H1 (cell line): ENCODE results near the gene BLNK.

Source experiments
- ATF3 ChIP-seq: IDR thresholded peaks from 2 replicates; pipeline ENCODE4 v1.6.1; 2011; ENCODE audit warnings: low read depth, mild to moderate bottlenecking, low read length; ENCODE audit not compliant: insufficient read depth
- CBX5 ChIP-seq: fragments of 300-800, 300-1000 bp; sonication (generic); IDR thresholded peaks from 2 replicates; pipeline ENCODE4 v1.7.1; 2016; ENCODE audit warnings: antibody characterized with exemption, low read length, low read depth
- CTCF ChIP-seq, 3 experiments: IDR thresholded peaks; 1 replicate in 2 of 3; 2 replicates in 1 of 3; pipeline versions ENCODE4 v1.5.1 to v1.6.1; 2011; ENCODE audit warnings: low read length in 3 of 3, mild to moderate bottlenecking in 3 of 3, inconsistent platforms in 2 of 3, low read depth in 1 of 3, moderate library complexity in 1 of 3; ENCODE audit not compliant: insufficient read depth in 1 of 3; ENCODE audit errors: control extremely low read depth in 1 of 3
- MAX ChIP-seq: IDR thresholded peaks from 2 replicates; pipeline ENCODE4 v1.6.1; 2012; ENCODE audit warnings: inconsistent platforms
- POLR2A ChIP-seq, 2 experiments: IDR thresholded peaks; 1 replicate in 1 of 2; 2 replicates in 1 of 2; pipeline ENCODE4 v1.6.1; 2011; ENCODE audit warnings: low read depth in 2 of 2, low read length in 2 of 2, mild to moderate bottlenecking in 2 of 2; ENCODE audit errors: control extremely low read depth in 1 of 2
- RAD21 ChIP-seq, 2 experiments: IDR thresholded peaks in 1 of 2; conservative IDR thresholded peaks in 1 of 2; 2 replicates each; pipeline ENCODE4 v1.6.1; 2011; ENCODE audit warnings: low read depth in 2 of 2, low read length in 2 of 2, improper control_type of control experiment in 1 of 2, inconsistent platforms in 1 of 2, mild to moderate bottlenecking in 1 of 2, moderate library complexity in 1 of 2
- SIN3A ChIP-seq, 2 experiments: IDR thresholded peaks in 1 of 2; conservative IDR thresholded peaks in 1 of 2; 2 replicates each; pipeline ENCODE4 v1.6.1; 2011 to 2012; ENCODE audit warnings: low read length in 2 of 2, improper control_type of control experiment in 1 of 2, low read depth in 1 of 2, mild to moderate bottlenecking in 1 of 2
- SP1 ChIP-seq: IDR thresholded peaks from 2 replicates; pipeline ENCODE4 v1.6.1; 2011; ENCODE audit warnings: low read depth, low read length
- SP2 ChIP-seq: IDR thresholded peaks from 2 replicates; pipeline ENCODE4 v1.6.1; 2012; ENCODE audit warnings: mild to moderate bottlenecking, low read length, inconsistent platforms

- TF ChIP-seq MAX (no peak), CBX5 (no peak), CTCF (IDR thresholded peaks at IDR 0.05; ENCODE audit: control extremely low read depth in 1 of 3, insufficient read depth in 1 of 3, low read depth in 1 of 3, low read length in 3 of 3) (no peak), POLR2A (IDR thresholded peaks at IDR 0.05; ENCODE audit: control extremely low read depth in 1 of 2, low read depth in 2 of 2, low read length in 2 of 2) (no peak), SP2 (no peak), SIN3A (conservative IDR thresholded peaks at IDR 0.05 in 1 of 2, IDR thresholded peaks at IDR 0.05 in 1 of 2; ENCODE audit: low read depth in 1 of 2, low read length in 2 of 2) (no peak), SP1 (no peak), RAD21 (IDR thresholded peaks at IDR 0.05 in 1 of 2, conservative IDR thresholded peaks at IDR 0.05 in 1 of 2; ENCODE audit: low read depth in 2 of 2, low read length in 2 of 2) (no peak), ATF3 (no peak)
Observed at GRCh38 chr10:96233959-96234358, 37.4 kb downstream of the BLNK start.
